ENCODE data around the gene PHLDB2. TPM values are rescaled to one million over a fixed set of nuclear protein-coding genes. Genes with fewer than 3 reads are reported as not detected.

The PHLDB2 gene
- total and polyA plus RNA-seq, 8 donors, result 10.6 to 149 (median 29.0) TPM

GRCh38 chr3:112017091-112017490, 158.0 kb downstream of the PHLDB2 start:
- TF ChIP-seq CTCF (IDR thresholded peaks at IDR 0.05), result no peak
- TF ChIP-seq POLR2AphosphoS5 (IDR thresholded peaks at IDR 0.05), result no peak
- no peak for TF ChIP-seq EP300 (IDR thresholded peaks at IDR 0.05)
- no peak for TF ChIP-seq POLR2A (IDR thresholded peaks at IDR 0.05)
- intact Hi-C loops (cut with DNase I; ENCODE audit: low total_unique reads), result no loop called here
- no peak overlapping the region for H3K27ac ChIP-seq
- no peaks in the 10 kb centered on the region for H3K27me3 ChIP-seq
- no peak for DNase-seq
- H3K36me3 ChIP-seq, result no peaks in the 10 kb centered on the region
- H3K4me3 ChIP-seq, result no peak overlapping the region
- H3K4me1 ChIP-seq, result peaks cover 9 to 19% (median 13%) of the 10 kb centered on the region in 4 donors
- no peaks in the 10 kb centered on the region for H3K9me3 ChIP-seq

DNA sequence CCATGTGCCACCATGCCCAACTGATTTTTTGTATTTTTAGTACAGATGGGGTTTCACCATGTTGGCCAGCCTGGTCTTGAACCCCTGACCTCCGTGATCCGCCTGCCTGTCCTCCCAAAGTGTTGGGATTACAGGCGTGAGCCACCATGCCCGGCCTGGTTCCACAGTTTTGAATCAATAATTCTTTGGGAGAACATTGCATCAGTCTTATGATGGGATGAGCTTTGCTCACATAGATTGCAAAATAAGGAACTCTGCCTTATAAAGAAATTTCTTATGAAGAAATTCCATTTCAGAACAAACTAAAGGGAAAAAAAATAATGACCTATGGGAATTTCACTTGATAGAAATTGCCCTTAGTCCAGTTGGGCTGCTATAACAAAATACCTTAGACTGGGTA, 159.6 kb downstream of the PHLDB2 start:
- intact Hi-C loops (cut with DNase I; ENCODE audit: low total_unique reads), result no loop called here
- H3K27ac ChIP-seq, result no peak overlapping the region
- H3K9me3 ChIP-seq, result no peaks in the 10 kb centered on the region
- TF ChIP-seq EP300 (IDR thresholded peaks at IDR 0.05), result no peak
- TF ChIP-seq POLR2A (IDR thresholded peaks at IDR 0.05), result no peak
- TF ChIP-seq CTCF (IDR thresholded peaks at IDR 0.05), result no peak
- TF ChIP-seq POLR2AphosphoS5 (IDR thresholded peaks at IDR 0.05), result no peak
- H3K27me3 ChIP-seq, result no peaks in the 10 kb centered on the region
- no peak overlapping the region for H3K4me3 ChIP-seq
- peaks cover 0 to 3% (median under 1%) of the 10 kb centered on the region in 4 donors for H3K4me1 ChIP-seq
- no peaks in the 10 kb centered on the region for H3K36me3 ChIP-seq
- no peak for DNase-seq
- 92 to 98% (median 96%) methylated on average over 4 of the region's 4 CpGs for WGBS, 5 donors

DNA sequence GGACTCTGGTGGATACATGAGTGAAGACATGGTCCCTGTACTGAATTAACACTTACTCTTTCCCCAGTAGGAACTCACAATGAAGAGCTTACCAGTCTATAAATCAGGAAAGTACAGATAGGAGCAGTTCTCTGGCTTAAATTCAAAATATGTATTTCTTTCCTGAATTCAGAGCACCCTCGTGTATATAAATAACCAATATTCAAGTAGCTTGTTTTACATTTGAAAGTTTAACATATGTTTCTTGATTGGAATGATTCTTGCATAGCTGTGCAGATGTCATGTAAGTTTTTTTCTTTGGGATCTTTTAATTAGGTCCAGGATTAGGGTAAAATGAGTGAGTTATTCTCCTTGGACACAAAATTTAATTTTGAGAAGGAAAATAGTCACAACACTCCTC, 160.7 kb downstream of the PHLDB2 start:
- DNase-seq, result no peak
- no peak overlapping the region for H3K4me3 ChIP-seq
- intact Hi-C loops (cut with DNase I; ENCODE audit: low total_unique reads), result no loop called here
- WGBS, 5 donors, result 68 to 93% (median 75%) methylated on average over 1 of the region's 1 CpG
- H3K4me1 ChIP-seq, result no peaks in the 10 kb centered on the region
- no peaks in the 10 kb centered on the region for H3K36me3 ChIP-seq
- H3K27ac ChIP-seq, result no peak overlapping the region
- no peak for TF ChIP-seq POLR2AphosphoS5 (IDR thresholded peaks at IDR 0.05)
- no peak for TF ChIP-seq EP300 (IDR thresholded peaks at IDR 0.05)
- TF ChIP-seq CTCF (IDR thresholded peaks at IDR 0.05), result no peak
- no peak for TF ChIP-seq POLR2A (IDR thresholded peaks at IDR 0.05)
- no peaks in the 10 kb centered on the region for H3K27me3 ChIP-seq
- no peaks in the 10 kb centered on the region for H3K9me3 ChIP-seq

DNA sequence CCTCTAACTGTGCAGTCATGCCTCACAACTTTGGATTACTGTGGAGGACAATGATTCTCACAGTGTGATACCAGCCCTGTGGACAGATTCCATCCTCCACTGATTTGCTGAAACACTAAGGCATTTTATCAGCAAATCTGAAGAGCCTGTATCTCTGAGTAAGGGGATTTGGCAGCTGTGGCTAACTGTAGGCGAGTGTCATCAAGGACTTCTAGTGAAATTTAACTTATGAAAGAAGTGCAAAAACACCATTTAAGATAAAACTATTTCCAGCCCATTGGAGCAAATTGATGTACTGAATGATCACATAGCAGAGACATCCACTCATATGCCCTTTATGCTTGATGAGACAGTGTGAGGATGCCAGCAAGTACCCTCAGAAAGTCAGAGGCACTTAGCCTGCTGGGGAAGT, 161.6 kb downstream of the PHLDB2 start:
- WGBS, 5 donors, result 74 to 94% (median 88%) methylated on average over 1 of the region's 1 CpG

More for the DNA sequence above, 161.6 kb downstream of the PHLDB2 start:
- Histone ChIP-seq H3K4me1 (no peaks in the 10 kb centered on the region), H3K27me3 (no peaks in the 10 kb centered on the region), H3K36me3 (no peaks in the 10 kb centered on the region), H3K9me3 (no peaks in the 10 kb centered on the region), H3K27ac (no peak overlapping the region), H3K4me3 (no peak overlapping the region)
- intact Hi-C loops (cut with DNase I; ENCODE audit: low total_unique reads), result no loop called here
- DNase-seq, result no peak
- TF ChIP-seq EP300 (IDR thresholded peaks at IDR 0.05), result no peak
- TF ChIP-seq POLR2AphosphoS5 (IDR thresholded peaks at IDR 0.05), result no peak
- TF ChIP-seq POLR2A (IDR thresholded peaks at IDR 0.05), result no peak

Other genes with a start within 250 kb of the PHLDB2 start
- 1 to 10 TPM in 3 of 5 donors, under 1 TPM in 2; under 0.01 to 5.5 (median 1.2) TPM for gene PLCXD2, start 184.6 kb upstream of the PHLDB2 start, total RNA-seq
- 10 to 100 TPM; 14.6 to 50.4 (median 43.3) TPM for gene PLCXD2, start 184.6 kb upstream of the PHLDB2 start, polyA plus RNA-seq
- 10 to 100 TPM in 4 of 5 donors, not detected in 1; 11.6 to 61.7 (median 27.1) TPM for gene ABHD10, start 119.8 kb downstream of the PHLDB2 start, total RNA-seq
- gene ABHD10, start 119.8 kb downstream of the PHLDB2 start, polyA plus RNA-seq, result 10 to 100 TPM; 13.5 to 15.1 (median 13.7) TPM
- gene TAGLN3, start 139.7 kb downstream of the PHLDB2 start, total RNA-seq, result 1 to 10 TPM in 1 of 5 donors, not detected in 4; 5.3 TPM
- 1 to 10 TPM in 2 of 3 donors, under 1 TPM in 1; 0.87 to 3.4 (median 1.0) TPM for gene TAGLN3, start 139.7 kb downstream of the PHLDB2 start, polyA plus RNA-seq
- gene TMPRSS7, start 175.5 kb downstream of the PHLDB2 start, total RNA-seq, result under 1 TPM in 1 of 5 donors, not detected in 4; 0.45 TPM
- gene TMPRSS7, start 175.5 kb downstream of the PHLDB2 start, polyA plus RNA-seq, result under 1 TPM in 2 of 3 donors, not detected in 1; 0.08 to 0.12 TPM
- 10 to 100 TPM in 4 of 5 donors, 1 to 10 TPM in 1; 9.9 to 66.9 (median 59.0) TPM for gene C3orf52, start 227.1 kb downstream of the PHLDB2 start, total RNA-seq
- gene C3orf52, start 227.1 kb downstream of the PHLDB2 start, polyA plus RNA-seq, result 10 to 100 TPM in 2 of 3 donors, 1 to 10 TPM in 1; 4.2 to 16.0 (median 10.0) TPM

Measured in stomach (tissue), 9 donors.